Fibroblast of skin of right quadriceps (primary cell): Measurements from ENCODE around the gene MIAT.
"Not testable (repeated sequence)": the region's sequence is repeated elsewhere in the genome, so short reads cannot be mapped to it uniquely, and the experiment has no call there.

Experiments
- DNase-seq: peaks from one replicate; pipeline ENCODE4 v3.0.0-alpha.2; 2013

Gene MIAT

GRCh38 chr22:26700886-26701285 is 43.5 kb downstream of the MIAT start:
- DNase-seq, result no peak

DNA sequence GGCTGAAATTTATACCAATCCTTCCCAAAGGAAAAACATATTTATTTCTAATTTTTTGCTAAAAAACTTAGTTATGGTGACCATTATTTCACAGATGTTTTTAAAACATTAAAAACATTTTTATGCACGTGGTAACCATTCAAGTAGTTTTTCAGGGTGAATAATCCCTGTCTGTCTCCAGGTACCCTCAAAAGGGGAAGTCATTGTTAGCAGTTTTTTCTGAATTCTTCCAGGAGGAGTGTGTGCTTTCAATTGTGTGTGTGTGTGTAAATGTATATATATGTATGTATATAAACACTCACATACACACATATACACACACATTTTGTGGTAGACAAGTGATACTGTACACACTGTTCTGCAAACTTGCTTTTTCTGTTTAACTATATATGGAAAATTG is 43.9 kb downstream of the MIAT start:
- DNase-seq, result no peak

DNA sequence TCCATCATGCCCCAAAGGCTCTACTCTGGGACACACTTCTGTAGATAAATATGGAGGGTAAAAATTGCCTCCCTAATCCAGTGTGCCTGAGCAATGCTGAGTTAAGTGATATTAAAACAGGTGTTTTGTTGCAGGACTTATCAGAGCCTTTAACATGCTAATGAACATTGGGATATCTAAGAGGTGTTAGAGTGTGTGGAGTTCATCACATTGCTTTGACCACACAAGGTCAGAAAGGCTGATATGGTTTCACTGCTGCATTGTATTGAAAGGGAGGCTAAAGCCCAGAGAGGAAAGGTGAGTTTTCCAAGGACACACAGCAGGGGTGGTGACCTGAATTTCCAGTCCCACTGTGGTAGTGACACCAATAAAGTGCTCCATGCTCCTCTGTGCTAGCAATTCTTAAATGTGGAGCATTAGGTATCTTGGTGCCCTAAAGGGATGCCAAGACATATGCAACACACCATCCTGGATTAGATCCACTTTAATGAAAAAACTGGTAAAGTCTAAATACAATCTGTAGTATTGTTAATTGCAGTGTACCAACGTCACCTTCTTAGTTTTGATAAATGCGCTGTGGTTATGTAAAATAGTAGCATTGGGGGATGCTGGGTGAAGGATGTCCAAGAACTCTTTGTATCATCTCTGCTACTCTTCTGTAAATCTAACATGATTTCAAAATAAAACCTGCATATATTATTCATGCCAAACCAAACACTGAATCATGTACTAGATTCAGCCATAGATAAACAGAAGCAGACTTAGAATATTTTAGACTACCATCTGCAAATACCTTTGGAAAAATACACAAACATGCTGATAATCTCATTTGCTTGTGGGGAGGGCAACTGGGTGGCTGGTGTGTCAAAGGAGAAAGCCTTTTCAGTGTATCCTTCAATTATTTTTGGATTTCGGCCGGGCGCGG is 45.8 kb downstream of the MIAT start:
- DNase-seq, result peak; percentile 57

- DNase-seq, result not testable (repeated sequence)
These were observed 48.0 kb downstream of the MIAT start for GRCh38 chr22:26705379-26705778.

DNA sequence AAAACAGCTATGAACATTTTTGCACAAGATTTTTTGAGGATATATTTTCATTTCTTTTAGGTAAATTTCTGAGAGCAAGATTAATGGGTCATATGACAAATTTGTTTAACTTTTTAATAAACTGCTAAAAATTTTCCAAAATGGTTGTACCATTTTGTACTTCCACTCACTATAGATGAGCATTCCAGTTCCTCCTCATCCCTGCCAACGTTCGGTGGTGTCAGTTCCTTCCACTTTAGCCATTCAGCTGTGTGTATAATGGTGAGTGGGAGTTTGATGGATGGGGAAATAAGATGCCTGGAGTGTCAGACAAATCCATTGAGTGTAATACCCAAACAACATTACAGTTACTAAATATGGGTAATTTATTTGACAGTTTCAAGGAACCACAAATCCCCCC is 49.7 kb downstream of the MIAT start:
- DNase-seq, result no peak

- no peak for DNase-seq
These were observed 50.2 kb downstream of the MIAT start for GRCh38 chr22:26707581-26707980.

DNA sequence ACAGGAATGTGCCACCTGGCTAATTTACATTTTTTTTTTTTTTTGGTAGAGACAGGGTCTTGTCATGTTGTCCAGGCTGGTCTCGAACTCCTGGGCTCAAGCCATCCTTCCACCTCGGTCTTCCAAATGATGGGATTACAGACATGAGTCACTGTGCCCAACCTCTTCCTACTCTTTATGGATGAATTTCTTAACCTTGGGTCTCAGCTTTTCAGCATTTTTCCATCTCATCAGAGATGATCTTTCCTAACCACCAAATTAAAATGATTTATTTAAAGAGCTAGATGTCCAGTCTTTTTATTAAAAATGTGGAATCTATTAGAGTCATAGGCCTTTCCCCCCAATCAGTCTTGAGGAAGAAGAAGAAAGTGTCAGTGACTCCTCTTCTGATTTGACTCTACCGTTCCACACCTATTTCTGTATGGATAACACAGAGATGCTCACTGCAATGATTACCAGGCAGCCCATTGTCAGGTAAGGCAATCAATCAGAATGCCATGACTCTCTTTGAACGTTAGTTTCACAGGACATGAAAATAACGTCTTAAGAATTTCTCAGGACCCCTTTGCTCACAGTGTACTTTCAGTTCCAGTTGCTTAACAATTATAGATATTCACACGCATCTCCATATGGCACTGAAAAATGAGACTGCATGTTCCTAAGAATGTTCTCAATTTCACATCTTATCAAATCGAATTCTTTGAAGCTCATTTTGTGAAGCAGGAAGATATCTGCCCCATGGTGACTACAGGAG is 51.0 kb downstream of the MIAT start:
- peak; percentile 53 for DNase-seq

DNA sequence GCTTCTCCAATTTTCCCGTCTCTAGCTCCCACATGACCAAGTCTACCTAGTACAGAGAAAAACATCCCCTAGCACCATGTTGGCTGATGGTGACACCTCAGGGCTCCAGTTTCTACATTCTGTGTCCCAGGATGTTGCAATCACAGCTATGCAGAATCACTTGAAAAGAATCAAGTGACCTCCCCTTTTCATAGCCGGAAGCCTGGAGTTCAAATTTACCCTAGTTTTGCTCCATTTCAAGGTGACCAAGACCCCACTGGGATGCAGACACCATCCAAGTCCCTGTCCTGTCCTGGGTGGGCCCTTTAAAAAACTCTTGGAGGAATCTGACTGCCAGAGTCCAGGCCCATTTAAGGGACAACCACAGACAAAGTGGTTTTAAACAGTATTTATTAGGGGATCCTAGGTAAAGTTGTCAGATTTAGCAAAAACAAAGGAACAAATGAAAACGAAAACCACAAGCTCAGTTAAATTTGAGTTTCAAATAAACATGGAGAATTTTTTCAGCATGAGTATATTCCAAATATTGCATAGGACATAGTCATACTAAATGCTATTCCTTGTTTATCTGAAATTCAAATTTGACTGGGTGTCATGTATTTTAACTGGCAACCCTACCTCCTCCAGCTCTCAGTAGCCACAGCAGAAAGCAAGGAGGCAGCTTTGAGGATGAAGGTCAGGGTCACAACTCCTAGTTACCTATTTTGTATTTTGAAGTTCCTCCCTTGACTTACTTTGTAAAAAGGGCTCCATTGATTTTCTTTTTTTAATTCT is 52.4 kb downstream of the MIAT start:
- peak; percentile 72 for DNase-seq

DNA sequence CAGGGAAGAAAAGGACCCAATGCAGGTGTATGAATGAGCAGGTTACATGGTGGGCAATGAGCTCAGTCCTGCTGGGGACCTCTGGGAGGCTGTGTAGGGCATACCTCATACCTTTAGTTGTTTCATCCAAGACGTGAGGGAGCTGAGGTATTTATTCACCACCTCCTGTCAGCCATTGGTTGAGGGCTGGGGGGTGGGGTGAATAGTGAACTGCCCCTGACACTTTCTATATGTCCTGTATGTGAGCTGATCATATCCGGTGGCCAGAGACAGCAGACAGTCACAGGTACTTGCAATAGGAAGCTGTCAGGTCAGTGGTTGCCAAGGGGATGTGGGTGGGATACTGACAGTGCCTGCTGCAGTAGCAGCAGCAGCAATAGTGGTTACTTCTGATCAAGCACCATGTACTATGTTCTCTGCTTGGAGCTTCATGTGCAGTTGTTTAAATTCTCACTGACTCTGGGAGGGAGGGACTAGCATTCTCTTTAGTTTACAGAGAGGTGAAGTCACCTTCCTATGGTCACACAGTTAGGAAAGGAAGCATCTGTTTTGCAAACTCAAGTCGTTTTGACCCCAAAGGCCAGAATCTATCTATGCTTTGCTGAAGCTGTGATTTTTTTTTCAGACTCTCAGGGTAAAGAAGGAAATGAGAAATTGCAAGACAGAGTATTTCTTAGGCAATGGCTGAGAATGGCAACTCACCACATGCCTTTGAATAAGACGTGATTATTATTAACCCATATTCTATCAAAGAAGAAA is 54.0 kb downstream of the MIAT start:
- DNase-seq, result peak; percentile 21

DNA sequence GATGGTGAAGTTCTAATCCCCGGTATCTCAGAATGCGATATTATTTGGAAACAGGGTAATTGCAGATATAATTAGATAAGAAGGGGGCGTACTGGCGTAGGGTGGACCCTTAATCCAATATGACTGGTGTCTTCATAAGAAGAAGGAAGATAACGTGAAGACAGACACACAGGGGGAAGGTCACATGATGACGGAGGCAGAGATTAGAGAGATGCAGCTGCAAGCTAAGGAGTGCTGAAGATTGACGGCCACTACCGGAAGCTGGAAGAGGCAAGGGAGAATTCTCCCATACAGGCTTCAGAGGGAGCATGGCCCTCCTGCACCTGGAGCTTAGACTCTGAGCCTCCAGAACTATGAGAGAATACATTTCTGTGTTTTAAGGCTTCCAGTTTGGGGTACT is 54.8 kb downstream of the MIAT start:
- DNase-seq, result no peak

DNA sequence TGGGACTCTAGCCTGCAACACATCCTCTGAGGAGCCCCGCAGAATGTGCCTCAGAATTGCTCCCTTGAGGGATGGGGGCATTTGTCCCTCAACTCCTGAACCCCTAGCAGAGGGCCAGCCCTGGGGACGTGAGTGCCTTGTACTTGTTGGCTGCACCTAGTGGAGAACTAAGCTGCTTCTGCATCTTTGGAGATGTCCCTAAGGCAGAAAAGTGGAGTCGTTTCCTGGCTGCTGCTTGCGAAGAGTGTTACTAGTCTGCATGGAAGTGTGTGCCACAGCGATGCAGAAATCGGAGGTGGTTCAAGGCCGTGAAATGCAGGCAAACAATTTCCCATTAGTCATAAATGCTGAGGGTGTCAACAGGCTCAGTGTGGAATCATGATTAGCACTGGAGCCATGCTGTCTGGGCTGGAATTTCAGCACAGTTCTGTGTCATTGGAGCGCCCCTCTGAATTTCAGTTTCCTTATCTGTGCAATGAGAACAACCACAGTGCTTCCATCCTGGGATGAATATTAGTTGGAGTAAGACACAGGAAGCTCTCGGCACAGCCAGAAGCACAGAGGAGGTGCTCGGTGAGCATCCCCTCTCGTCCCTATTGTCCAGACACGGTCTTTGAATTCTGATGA is 56.5 kb downstream of the MIAT start:
- DNase-seq, result peak; percentile 96

DNA sequence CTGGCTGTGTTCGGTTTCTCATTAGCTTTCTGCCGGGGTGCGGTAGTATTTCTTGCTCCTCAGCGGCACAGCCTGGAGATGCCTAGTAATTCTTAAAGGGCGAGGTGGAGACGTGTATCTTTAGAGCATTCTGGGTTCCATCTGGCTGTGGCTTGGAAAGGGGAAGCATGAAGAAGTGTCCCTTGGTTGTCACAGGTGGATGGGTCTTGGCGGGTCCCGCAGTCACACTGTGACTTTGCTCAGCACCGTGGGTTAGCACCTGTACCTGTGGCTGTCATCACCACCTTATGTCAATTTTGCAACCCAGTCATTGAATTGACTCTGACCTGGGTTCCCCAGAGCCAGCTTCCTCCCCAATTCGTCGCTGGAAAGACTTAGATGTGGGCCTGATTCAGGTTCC is 57.6 kb downstream of the MIAT start:
- peak; percentile 32 for DNase-seq

- no peak for DNase-seq
These were observed 58.1 kb downstream of the MIAT start for GRCh38 chr22:26715392-26715936.

GRCh38 chr22:26718488-26718887 is 61.1 kb downstream of the MIAT start:
- no peak for DNase-seq

- DNase-seq, result peak; percentile 99
These were observed 61.5 kb downstream of the MIAT start for GRCh38 chr22:26718905-26719304.

DNA sequence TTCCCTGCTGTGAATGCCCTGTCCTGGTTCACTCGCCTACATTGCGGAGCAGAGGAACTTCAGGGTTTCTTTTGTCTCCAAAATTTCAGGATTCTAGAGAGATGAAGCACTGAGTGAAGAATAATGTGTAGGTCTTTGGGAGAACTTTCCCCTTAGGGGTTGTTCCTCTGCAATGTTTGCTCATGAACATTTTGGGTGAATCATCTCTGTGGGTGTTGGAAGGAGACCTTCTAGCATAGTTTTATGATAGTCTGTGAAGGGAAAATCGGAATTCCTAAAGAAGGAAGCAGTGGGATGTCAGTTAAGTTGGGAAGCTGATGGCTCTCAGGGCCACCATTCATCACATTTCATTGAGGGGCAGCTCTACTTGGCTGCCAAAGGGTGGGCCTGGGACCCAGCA is 64.8 kb downstream of the MIAT start:
- DNase-seq, result peak; percentile 79

DNA sequence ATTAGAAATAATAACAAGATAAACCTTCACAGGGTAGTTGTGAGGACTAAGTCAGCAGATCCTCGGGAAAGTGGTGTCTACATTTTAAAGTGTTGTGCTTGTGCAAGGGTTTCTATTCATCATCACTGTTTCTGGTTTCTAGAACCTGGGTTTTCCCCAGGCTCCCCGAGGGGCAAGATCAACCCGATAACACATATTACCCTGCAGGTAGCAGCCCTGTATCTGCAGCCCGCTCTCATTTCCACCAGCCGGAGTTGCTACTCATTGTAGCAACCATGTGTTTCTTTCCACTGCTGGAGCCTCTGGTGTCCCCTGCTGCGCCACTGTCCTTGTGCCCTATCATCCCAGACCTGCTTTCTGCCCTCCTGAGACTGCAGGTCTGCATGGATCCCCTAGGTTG is 67.0 kb downstream of the MIAT start:
- no peak for DNase-seq

- no peak for DNase-seq
These were observed 67.8 kb downstream of the MIAT start for GRCh38 chr22:26725012-26725676.
